SKM-1 (cell line): ENCODE data around the gene VAMP5.
"Not testable (repeated sequence)": the region's sequence is repeated elsewhere in the genome, so short reads cannot be mapped to it uniquely, and the experiment has no call there.

ENCODE experiments used
- DNase-seq: peaks from one replicate; lab custom pipeline; 2025; ENCODE audit not compliant: unreplicated experiment; lab: John Stamatoyannopoulos, UW

The VAMP5 gene, protein sequence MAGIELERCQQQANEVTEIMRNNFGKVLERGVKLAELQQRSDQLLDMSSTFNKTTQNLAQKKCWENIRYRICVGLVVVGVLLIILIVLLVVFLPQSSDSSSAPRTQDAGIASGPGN

DNA sequence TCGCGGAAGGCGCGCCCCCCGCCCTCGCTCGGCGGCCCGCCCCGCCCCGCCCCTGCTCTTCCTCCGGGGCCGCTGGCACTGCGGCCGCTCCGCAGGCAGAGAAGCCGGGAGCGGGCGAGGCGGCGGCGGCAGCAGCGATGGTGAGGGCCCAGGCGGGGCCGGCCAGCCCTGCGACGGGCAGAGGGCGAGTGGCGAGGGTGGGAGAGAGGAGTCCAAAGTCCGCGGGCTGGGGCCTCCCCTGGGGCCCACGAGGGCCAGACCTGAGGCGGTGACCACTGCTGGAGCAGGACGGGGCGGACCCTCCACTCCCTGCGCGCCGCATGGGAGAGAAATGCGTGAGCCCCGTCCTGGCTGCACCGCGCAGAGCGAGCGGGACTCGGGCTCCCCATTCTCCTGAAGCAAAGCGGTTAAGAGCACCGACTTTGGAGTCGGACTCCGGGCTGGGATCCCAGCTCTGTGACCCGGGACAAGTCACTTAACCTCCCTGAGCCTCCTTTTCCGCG is at the start of gene VAMP5:
Gene VAMP5 (plus strand): TSS at position 78 of the 503 bp plus-strand sequence. CDS start 60 bp downstream, at position 138.
- DNase-seq = no peak

DNA sequence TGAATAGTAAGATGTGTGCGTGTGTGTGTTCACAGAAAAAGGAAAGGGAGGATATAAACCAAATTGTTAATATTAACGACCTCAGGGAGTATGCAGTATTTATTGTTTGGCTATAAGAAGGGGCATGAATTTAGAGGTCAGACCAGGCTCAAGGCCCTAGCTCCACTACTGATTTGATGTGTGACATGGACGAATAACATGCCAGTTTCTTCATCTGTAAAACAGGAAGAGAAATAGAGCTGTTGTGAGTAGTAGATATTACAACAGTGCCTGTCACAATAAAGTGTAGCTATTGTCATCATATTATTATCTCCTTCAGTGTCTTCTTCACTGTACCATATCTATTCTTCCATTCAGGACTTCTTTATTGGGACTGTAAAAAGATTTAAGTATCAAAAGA is 49.4 kb upstream of the VAMP5 start:
- peak; percentile 40 for DNase-seq

DNA sequence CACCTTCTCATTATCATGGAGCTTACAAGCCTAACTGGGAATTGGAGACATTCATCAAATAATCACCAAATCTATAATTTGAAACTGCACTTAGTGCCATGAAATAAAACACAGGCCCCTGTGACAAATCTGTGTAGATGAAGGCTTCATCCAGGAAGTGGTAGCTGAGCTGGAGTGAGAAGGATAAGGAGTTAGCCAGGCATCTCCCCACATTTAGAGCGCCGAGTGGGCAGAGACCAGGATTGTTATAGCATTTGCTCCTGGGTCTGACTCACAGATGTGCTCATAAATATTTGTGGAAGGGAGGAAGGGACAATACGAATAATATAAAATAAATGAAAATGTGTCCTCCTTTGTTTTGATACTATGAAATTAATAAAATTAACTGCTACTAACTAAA is 47.8 kb upstream of the VAMP5 start:
- no peak for DNase-seq

DNA sequence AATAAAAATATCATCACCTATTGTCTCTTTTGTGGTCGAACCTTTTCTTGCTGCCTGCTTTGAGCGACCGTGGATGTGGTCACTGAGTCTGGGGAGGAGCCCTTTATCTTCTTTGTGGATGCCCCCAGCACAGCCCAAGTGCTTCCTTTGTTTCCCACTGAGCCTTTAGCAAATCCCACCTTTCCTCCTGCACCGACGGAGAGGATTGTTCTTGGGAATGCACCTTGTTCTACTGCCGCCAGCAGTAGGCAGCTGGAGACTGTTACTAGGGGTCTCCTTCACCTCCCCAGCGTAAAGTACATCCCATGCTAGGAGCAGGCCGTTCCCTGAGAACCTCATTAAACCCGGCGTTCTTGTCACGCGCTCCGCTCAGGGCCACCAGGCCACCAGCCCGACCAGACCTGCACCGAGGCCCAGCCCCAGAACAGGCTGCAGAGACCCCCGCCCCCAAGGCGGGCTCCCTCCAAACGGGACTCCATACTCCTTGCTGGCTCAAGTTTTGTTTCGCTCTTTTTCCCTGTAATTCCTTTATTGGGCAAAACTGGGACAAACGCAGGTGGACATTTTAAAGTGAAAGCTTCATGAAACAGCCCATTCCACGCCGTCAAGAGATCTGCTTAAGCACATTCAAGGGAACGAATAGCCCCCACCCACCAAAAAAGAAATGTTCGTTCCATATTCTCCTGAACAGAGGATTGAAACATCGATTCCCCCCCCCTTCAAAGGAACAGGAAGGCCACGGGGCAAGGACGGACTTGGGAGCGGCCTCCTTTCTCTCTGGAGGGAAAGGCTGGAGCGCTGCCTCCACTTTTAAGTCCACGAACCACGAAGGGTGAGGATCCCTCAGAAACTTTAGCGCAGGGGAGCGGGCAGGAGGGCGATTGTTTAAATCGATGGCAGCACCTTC is 46.4 kb upstream of the VAMP5 start:
- no peak for DNase-seq

DNA sequence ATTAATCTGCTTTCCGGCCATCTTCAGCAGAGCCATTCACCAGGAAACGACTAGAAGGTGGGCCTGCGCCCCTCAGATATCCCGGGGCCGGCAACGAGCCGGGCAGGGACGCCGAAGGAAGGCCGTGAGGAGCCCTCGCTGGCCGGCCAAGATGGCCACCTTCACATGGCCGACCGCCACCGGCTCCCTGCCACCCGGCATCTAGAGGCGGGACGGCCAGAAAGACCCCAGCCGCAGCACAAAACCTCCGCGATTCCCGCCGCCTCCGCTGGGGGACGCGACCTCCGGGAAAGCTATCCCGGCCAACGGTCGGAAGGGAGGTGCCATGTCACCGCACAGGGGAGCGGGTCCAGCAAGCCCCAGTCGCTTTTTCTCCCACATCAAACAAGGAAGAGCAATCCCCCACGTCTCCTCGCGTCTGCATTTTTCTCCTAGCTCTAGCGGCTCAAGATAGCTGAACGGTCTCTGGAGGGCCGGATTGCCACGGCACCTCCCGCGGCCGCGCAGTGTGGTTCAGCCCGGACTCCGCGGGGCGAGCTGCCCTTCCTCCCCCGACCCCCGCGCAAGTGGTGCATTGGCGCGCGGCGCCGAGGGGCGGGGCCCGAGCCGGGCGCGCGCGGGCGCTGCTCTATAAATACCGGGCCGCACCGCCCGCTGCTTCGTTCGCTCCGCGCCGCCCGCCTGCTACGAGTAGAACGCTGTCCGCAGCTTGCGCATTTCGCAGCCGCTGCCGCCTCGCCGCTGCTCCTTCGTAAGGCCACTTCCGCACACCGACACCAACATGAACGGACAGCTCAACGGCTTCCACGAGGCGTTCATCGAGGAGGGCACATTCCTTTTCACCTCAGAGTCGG is 45.5 kb upstream of the VAMP5 start, which contains the start of gene MAT2A:
Gene MAT2A (plus strand): TSS at position 662 of the 854 bp plus-strand sequence. CDS start 120 bp downstream, at position 782.
- peak; percentile 99 for DNase-seq

DNA sequence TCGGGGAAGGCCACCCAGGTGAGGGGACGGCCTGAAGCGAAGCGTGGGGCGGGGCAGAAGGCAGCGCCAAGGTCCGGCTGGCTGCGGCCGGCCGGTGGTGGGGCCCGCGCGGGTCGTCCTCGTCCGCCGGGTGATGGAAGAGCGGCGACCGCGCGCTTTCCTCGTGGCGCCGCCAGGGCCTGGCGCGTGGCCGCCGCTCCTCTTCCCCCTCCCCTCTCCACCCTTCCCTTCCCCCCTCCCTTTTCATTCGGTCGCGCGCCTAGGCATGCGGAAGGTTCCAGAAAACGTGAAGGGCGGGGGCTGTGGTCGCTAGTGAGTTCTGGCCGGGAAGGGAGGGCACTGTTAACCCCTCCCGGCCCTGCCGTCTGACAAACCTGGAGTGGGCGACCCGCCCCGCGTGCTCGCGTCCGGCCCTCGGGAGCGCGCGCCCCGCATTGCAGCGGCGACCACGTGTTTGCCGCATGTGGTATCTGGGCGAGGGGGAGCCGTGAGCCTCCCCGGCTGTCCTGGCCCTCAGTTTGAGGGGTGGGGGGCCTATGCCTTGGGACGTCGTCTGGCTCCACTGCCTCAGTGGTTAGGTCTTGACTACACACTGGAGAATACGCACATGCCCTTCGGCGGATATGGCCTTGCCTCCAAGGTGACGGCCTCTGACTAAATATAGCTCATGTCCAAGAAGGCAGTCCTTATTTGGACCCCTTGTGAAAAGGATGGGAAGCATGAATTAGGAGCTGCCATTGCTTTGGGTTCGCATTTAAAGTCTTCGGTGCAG is 44.7 kb upstream of the VAMP5 start:
- DNase-seq = peak; percentile 77

DNA sequence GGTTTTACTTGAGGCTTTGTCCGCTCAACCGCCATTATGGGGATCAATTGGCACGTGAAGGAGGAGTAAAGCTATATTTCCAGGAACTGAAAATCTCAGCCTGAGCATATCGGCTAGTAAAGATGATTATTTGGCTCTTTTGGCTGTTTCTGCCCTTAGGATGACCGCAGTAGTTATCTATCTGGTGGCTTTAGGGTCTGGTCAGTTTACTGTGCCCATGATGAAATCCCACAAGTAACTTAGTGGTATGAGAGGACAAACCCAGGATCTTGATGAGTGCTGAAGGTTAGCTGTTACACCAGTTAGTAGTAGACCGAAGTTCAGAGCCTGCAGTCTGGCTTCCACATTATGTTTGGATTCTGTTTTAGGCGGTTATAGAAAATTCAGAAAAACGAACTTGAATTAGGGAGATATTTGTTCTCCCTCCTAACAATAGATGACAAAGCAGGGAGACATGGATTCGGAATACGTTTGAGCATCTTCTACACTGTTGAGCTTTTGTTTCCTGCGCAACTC is 44.0 kb upstream of the VAMP5 start:
- no peak for DNase-seq

DNA sequence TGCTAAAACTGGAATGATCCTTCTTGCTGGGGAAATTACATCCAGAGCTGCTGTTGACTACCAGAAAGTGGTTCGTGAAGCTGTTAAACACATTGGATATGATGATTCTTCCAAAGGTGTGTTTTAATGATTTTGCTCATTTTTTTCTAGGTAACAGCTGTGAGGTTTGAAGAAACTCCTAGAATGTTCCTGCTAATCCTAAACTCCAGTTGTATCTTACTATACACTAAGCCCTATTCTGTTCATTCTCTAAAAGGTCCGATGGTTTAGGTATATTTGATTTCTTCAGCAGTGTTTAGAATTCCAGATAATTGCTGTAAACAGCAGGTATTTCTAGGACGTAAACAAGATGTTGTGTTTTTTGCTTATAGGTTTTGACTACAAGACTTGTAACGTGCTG is 43.0 kb upstream of the VAMP5 start:
- DNase-seq = no peak

DNA sequence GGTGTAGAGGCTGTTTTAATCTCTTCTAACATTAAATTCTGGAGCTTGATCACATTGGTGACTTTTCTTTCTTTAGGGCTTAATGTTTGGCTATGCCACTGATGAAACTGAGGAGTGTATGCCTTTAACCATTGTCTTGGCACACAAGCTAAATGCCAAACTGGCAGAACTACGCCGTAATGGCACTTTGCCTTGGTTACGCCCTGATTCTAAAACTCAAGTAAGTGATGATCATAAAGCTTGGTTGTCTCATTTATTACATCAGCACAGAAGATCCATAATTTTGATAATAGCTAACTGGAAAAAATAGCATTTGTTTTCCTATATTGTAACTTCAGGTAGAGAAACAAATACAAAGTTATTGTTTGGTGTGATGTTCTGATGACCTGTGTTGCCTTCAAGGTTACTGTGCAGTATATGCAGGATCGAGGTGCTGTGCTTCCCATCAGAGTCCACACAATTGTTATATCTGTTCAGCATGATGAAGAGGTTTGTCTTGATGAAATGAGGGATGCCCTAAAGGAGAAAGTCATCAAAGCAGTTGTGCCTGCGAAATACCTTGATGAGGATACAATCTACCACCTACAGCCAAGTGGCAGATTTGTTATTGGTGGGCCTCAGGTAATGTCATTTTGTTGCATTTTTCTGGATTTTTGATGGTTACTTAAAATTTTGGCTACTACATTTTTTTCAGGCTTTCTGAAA is 42.3 kb upstream of the VAMP5 start:
- no peak for DNase-seq

DNA sequence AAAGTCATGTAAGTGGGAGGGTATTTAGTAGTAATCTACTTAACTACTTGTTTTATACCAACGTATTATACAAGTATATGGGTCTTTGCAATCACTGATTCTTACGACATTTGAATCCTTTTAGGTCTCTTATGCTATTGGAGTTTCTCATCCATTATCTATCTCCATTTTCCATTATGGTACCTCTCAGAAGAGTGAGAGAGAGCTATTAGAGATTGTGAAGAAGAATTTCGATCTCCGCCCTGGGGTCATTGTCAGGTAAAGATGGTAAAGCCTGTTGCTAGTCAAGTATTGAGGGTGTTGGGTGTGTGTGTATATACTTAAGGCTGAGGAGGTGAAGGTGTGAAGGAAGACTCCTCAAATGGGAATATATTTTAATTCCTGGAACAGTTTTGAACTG is 41.5 kb upstream of the VAMP5 start:
- DNase-seq = no peak

DNA sequence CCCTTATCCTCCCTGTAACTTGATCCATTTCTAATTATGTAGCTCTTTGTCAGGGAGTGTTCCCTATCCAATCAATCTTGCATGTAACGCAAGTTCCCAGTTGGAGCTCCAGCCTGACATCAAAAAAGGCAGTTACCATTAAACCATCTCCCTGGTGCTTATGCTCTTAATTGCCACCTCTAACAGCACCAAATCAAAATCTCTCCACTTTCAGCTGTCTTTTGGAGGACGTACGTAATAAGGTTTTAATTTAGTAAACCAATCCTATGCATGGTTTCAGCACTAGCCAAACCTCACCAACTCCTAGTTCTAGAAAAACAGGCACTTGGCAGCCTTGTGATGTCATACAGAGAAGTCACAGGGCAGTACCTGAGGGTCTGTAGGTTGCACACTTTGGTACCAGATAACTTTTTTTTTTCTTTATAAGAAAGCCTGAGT is 40.0 kb upstream of the VAMP5 start:
- not testable (repeated sequence) for DNase-seq

DNA sequence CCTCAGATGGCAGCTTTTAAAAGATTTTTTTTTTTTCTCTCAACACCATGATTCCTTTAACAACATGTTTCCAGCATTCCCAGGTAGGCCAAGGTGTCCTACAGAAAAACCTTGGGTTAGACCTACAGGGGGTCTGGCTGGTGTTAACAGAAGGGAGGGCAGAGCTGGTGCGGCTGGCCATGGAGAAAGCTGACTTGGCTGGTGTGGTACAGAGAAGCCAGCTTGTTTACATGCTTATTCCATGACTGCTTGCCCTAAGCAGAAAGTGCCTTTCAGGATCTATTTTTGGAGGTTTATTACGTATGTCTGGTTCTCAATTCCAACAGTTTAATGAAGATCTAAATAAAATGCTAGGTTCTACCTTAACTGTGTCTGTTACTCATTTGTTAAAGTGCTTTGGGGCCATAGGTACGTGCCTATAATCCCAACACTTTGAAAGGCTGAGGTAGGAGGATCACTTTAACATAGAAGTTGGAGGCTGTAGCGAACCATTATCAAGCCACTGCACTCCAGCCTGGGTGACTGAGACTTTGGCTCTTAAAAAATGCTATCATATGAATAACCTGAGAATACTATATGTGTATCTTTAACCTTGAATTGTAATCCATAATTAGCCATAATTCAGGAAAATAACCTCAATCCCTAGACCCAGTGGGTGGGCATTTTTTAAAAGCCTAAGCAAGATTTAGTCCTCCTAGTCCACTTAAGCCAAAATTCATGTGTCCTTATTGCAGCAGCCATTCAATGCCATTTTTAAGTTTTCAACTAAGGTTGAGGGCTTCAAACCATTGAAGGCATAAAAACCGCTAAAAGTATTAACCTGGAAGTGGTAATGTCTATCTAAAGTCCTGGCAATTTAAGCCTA is 39.1 kb upstream of the VAMP5 start:
- DNase-seq = not testable (repeated sequence)

DNA sequence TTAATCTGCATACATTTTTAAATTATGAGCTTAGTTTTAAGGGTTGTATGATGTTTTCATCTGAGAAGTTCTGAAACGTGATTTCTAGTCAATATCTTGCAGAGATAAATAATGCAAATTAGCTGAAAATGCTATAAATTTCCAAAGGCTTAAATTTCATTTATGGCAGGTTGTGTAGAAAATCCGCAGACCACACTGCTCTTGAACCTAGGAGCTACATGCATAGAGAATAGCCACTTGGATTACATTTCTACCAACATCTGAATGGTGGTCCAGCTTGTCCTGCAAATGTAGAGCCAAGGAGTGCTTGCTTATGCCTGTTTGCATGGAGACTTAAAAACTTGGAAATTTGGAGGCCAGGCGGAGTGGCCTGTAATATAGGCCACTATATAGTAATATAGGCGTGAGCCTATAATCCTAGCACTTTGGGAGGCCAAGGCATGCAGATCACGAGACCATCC is 38.4 kb upstream of the VAMP5 start:
- no peak for DNase-seq

DNA sequence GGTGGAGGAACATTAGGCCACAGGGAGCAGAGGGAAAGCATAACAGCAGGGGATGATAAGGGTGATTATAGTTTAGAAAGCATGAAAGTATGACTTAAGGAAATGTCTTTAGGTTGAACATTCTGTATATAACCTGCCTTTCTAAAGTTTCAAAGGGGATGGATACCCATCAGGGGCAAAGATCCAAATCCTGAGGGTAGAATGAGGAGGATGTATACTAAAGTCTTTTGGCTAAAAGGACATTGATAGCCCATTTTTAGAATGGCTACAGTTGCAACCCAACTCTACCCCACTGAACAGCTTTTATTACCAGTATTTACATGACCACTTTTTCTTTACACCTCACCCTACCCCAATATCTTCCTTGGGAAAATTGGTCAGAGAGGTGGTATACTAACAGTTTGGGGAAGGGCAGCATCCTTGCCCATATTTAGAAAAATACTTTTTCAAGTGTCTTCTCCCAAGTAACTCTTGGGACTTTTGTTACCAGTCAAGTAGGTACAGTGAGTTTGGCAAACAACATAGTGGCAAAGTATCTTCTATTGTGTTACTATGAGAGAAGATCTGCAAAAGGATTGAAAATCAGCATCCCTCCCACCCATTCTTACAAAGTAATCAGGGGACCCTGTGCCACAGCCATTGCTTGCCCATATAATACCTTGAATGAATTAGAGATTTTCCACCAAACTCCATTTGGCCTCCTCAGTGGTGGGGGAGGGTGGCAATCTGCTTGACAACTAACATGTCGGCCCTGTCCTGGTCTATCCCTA is 37.0 kb upstream of the VAMP5 start:
- no peak for DNase-seq

DNA sequence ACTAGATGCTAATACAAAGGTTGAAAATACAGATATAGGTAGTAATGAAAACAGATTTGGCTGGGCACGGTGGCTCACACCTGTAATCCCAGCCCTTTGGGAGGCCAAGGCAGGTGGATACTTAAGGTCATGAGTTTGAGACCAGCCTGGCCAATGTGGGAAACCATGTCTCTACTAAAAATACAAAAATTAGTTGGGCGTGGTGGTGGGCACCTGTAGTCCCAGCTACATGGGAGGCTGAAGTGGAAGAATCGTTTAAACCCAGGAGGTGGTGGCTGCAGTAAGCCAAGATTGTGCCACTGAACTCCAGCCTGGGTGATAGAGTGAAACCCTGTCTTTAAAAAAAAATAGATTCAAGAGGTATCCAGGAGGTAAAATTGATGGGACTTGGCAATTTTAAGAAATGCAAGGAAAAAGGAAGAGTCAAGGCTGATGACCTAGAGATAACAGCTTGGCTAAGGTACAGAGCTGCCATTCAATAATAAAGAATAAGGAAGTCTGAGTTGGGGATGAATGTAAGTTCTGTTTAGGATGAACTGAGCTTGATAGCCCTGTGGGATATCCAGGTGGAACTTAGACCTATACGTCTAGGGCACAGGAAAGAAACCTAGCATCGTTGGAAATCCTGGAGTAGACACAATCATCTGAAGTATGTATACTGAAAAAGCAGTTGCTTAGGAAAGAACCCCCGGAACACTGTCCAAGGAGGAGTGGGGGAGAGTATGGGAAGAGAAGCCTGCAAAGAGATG is 36.2 kb upstream of the VAMP5 start:
- DNase-seq = no peak

DNA sequence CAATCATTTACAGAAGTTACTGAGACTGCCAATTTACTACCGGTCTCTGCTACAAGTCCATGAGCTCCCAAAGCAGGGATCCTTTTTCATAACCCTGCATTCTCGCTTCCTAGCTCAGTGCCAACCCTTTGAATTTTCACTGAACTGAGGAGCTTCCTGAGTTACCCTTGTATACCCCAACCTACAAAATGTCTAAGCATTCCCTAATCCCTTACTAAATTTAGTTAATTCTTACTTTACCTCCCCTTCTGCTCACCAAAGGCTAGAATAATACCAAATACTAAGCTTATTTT is 35.7 kb upstream of the VAMP5 start:
- no peak for DNase-seq

DNA sequence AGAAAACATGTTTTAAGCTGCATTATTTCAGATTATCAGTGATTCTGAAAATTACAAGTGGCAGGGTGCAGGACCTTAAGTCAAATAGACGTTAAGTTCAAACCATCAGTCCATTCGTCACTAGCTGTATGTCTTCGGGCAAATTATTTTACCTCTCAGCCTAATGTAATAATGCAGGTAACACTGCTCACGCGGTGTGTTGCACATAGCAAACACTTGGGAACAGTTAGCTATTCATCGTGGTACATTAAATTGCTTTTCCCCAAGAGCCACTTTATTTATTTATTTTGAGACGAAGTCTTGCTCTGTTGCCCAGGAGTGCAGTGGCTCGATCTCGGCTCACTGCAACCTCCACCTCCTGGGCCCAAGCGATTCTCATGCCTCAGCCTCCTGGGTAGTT is 35.1 kb upstream of the VAMP5 start:
- no peak for DNase-seq
